SK-N-SH treated with all-trans-retinoic acid at 6 μM for 48 hours (cell line): ENCODE results near the gene SLC38A9.

ENCODE experiments used
- ARNTL ChIP-seq: fragments of 450-650 bp; formaldehyde crosslinking; IDR thresholded peaks from 2 replicates; pipeline ENCODE4 v1.5.0; 2020; ENCODE audit warnings: low read depth, mild to moderate bottlenecking, moderate library complexity, borderline replicate concordance
- GLIS3 ChIP-seq: fragments of 250-450 bp; sonication (Bioruptor Pico); IDR thresholded peaks from 2 replicates; pipeline ENCODE4 v1.5.0; 2020; ENCODE audit warnings: mild to moderate bottlenecking, moderate library complexity
- TOX ChIP-seq: fragments of 250-450 bp; sonication (Bioruptor Pico); IDR thresholded peaks from 2 replicates; pipeline ENCODE4 v1.8.0; 2021; ENCODE audit warnings: mild to moderate bottlenecking, moderate library complexity, borderline replicate concordance
- ZFP30 ChIP-seq: fragments of 450-650 bp; formaldehyde crosslinking; IDR thresholded peaks from 2 replicates; pipeline ENCODE4 v1.5.0; 2022; ENCODE audit warnings: mild to moderate bottlenecking, moderate library complexity
- ZNF8 ChIP-seq: fragments of 450-650 bp; formaldehyde crosslinking; IDR thresholded peaks from 2 replicates; pipeline ENCODE4 v1.5.0; 2020; ENCODE audit warnings: mild to moderate bottlenecking, moderate library complexity

- no peak for TF ChIP-seq ZFP30 (CRISPR knock-in tag)
- no peak for TF ChIP-seq ARNTL (CRISPR knock-in tag)
- no peak for TF ChIP-seq TOX (CRISPR knock-in tag)
- TF ChIP-seq GLIS3 (CRISPR knock-in tag) = no peak
- no peak for TF ChIP-seq ZNF8 (CRISPR knock-in tag)
Measured at GRCh38 chr5:55674340-55674739, 37.8 kb downstream of the SLC38A9 start.
